Measurements from ENCODE around the gene ADAM19. TPM values are rescaled to one million over a fixed set of nuclear protein-coding genes. Genes with fewer than 3 reads are reported as not detected.

The ADAM19 gene
- polyA plus RNA-seq, 1 donor from 2014 or later: 9.9 TPM

GRCh38 chr5:157459715-157460599, 115.6 kb downstream of the ADAM19 start, which contains the start of gene NIPAL4:
Gene NIPAL4 (plus strand): TSS chr5:157460213. CDS start chr5:157460321, 108 bp downstream.
- Histone ChIP-seq H2AFZ (ENCODE audit: low read depth, low read length) (no peak within 1 kb of the TSS), H3K27ac (ENCODE audit: low read length) (no peak within 1 kb of the TSS), H3K9ac (ENCODE audit: low read length) (no peak within 1 kb of the TSS), H3K27me3 (ENCODE audit: insufficient read depth, low read depth, low read length) (peaks cover 33% of the 10 kb centered on the region), H3F3A (ENCODE audit: insufficient read depth, low read length, poor library complexity, severe bottlenecking) (no peaks in the 10 kb centered on the region), H3K36me3 (ENCODE audit: insufficient read depth, low read length) (no peaks in the 10 kb centered on the region), H4K20me1 (ENCODE audit: insufficient read depth) (no peaks in the 10 kb centered on the region), H3K9me3 (ENCODE audit: low read length) (no peaks in the 10 kb centered on the region), H3K4me3 (ENCODE audit: low read length) (peak within 1 kb of the TSS; percentile 61), H3K4me2 (ENCODE audit: low read length) (no peak within 1 kb of the TSS), H3K9me2 (ENCODE audit: insufficient read depth, low read length) (no peaks in the 10 kb centered on the region), H3K79me2 (replicated peaks; ENCODE audit: insufficient read depth, low read length) (no peaks in the 10 kb centered on the region)
- no peak for TF ChIP-seq CTCF (IDR thresholded peaks at IDR 0.05; ENCODE audit: poor library complexity, severe bottlenecking)
- no peak for TF ChIP-seq SMC3 (conservative IDR thresholded peaks at IDR 0.05; ENCODE audit: poor library complexity)
- no peak for TF ChIP-seq EP300 (conservative IDR thresholded peaks at IDR 0.05; ENCODE audit: poor library complexity, severe bottlenecking)
- TF ChIP-seq EZH2 (IDR thresholded peaks at IDR 0.05; ENCODE audit: borderline replicate concordance, insufficient read depth, low read length, poor library complexity, severe bottlenecking): no peak
- TF ChIP-seq MXI1 (conservative IDR thresholded peaks at IDR 0.05; ENCODE audit: poor library complexity, severe bottlenecking): no peak
- no peak for TF ChIP-seq POLR2AphosphoS5 (IDR thresholded peaks at IDR 0.05)
- TF ChIP-seq TAF1 (IDR thresholded peaks at IDR 0.05; ENCODE audit: low read depth): no peak
- TF ChIP-seq RAD21 (conservative IDR thresholded peaks at IDR 0.05): no peak
- no peak for TF ChIP-seq REST (IDR thresholded peaks at IDR 0.05; ENCODE audit: borderline replicate concordance)

GRCh38 chr5:157458835-157459234, 116.7 kb downstream of the ADAM19 start:
- no peaks in the 10 kb centered on the region for H3K9me2 ChIP-seq (ENCODE audit: insufficient read depth, low read length)
- H4K20me1 ChIP-seq (ENCODE audit: insufficient read depth): no peaks in the 10 kb centered on the region
- H3K4me3 ChIP-seq (ENCODE audit: low read length): no peak overlapping the region
- no peak overlapping the region for H3K27ac ChIP-seq (ENCODE audit: low read length)
- no peak overlapping the region for H3K4me2 ChIP-seq (ENCODE audit: low read length)
- H3K27me3 ChIP-seq (ENCODE audit: insufficient read depth, low read depth, low read length): peaks cover 33% of the 10 kb centered on the region
- H3K9me3 ChIP-seq (ENCODE audit: low read length): no peaks in the 10 kb centered on the region
- no peak overlapping the region for H2AFZ ChIP-seq (ENCODE audit: low read depth, low read length)
- no peak overlapping the region for H3K9ac ChIP-seq (ENCODE audit: low read length)
- H3K79me2 ChIP-seq (replicated peaks; ENCODE audit: insufficient read depth, low read length): no peaks in the 10 kb centered on the region
- no peaks in the 10 kb centered on the region for H3K36me3 ChIP-seq (ENCODE audit: insufficient read depth, low read length)
- TF ChIP-seq REST (IDR thresholded peaks at IDR 0.05; ENCODE audit: borderline replicate concordance) (no peak), EZH2 (IDR thresholded peaks at IDR 0.05; ENCODE audit: borderline replicate concordance, insufficient read depth, low read length, poor library complexity, severe bottlenecking) (no peak), TAF1 (IDR thresholded peaks at IDR 0.05; ENCODE audit: low read depth) (no peak), CTCF (IDR thresholded peaks at IDR 0.05; ENCODE audit: poor library complexity, severe bottlenecking) (no peak), SMC3 (conservative IDR thresholded peaks at IDR 0.05; ENCODE audit: poor library complexity) (no peak), RAD21 (conservative IDR thresholded peaks at IDR 0.05) (no peak), EP300 (conservative IDR thresholded peaks at IDR 0.05; ENCODE audit: poor library complexity, severe bottlenecking) (no peak)
- no peaks in the 10 kb centered on the region for H3F3A ChIP-seq (ENCODE audit: insufficient read depth, low read length, poor library complexity, severe bottlenecking)
